DMS 273 (cell line): ENCODE data around the gene TEC.
"Not testable (repeated sequence)": the region's sequence is repeated elsewhere in the genome, so short reads cannot be mapped to it uniquely, and the experiment has no call there.

ENCODE experiments used
- DNase-seq: peaks from one replicate; lab custom pipeline; 2025; ENCODE audit not compliant: unreplicated experiment; lab: John Stamatoyannopoulos, UW

The TEC gene

GRCh38 chr4:48169636-48170035 is 100.0 kb downstream of the TEC start:
- no peak for DNase-seq

GRCh38 chr4:48167538-48168263 is 101.9 kb downstream of the TEC start:
- no peak for DNase-seq

GRCh38 chr4:48164561-48164960 is 105.1 kb downstream of the TEC start:
- not testable (repeated sequence) for DNase-seq

GRCh38 chr4:48163746-48164145 is 105.9 kb downstream of the TEC start:
- no peak for DNase-seq

- no peak for DNase-seq
Observed at GRCh38 chr4:48162162-48162561, 107.5 kb downstream of the TEC start.

GRCh38 chr4:48157271-48157670 is 112.4 kb downstream of the TEC start:
- DNase-seq, result no peak

GRCh38 chr4:48156423-48156822 is 113.2 kb downstream of the TEC start:
- no peak for DNase-seq

GRCh38 chr4:48153791-48154550 is 115.7 kb downstream of the TEC start:
- DNase-seq, result no peak

- DNase-seq, result no peak
Observed at GRCh38 chr4:48152259-48152658, 117.4 kb downstream of the TEC start.

GRCh38 chr4:48149827-48150370 is 119.7 kb downstream of the TEC start:
- no peak for DNase-seq

- no peak for DNase-seq
Observed at GRCh38 chr4:48147621-48148020, 122.0 kb downstream of the TEC start.

- DNase-seq, result peak; percentile 37
Observed at GRCh38 chr4:48141048-48141447, 128.6 kb downstream of the TEC start.

- no peak for DNase-seq
Observed at GRCh38 chr4:48139691-48140090, 129.9 kb downstream of the TEC start.

- no peak for DNase-seq
Observed at GRCh38 chr4:48138936-48139335, 130.7 kb downstream of the TEC start.

GRCh38 chr4:48138511-48138910 is 131.1 kb downstream of the TEC start:
- no peak for DNase-seq

GRCh38 chr4:48137846-48138245 is 131.8 kb downstream of the TEC start:
- DNase-seq, result no peak

- no peak for DNase-seq
Observed at GRCh38 chr4:48134081-48134480, 135.6 kb downstream of the TEC start, which contains the start of gene TXK. Gene TXK, minus strand, starts transcription at chr4:48134250. Its CDS starts 80 bp downstream, at chr4:48134170.

- DNase-seq, result peak; percentile 16
Observed at GRCh38 chr4:48133669-48134068, 136.0 kb downstream of the TEC start.

- no peak for DNase-seq
Observed at GRCh38 chr4:48131736-48132135, 137.9 kb downstream of the TEC start.

- DNase-seq, result no peak
Observed at GRCh38 chr4:48130100-48130499, 139.5 kb downstream of the TEC start.

GRCh38 chr4:48129307-48130014 is 140.2 kb downstream of the TEC start:
- DNase-seq, result peak; percentile 1
